Stimulated activated CD4-positive, alpha-beta T cell treated with anti-CD3 and anti-CD28 coated beads, Interleukin-4, amount 100 ng/mL, for 48 hours (primary cell): ENCODE measurements around the gene UNC13D.
"Not testable (repeated sequence)": the region's sequence is repeated elsewhere in the genome, so short reads cannot be mapped to it uniquely, and the experiment has no call there.

Experiments
- DNase-seq, 2 donors: peaks; one replicate each; pipeline ENCODE4 v3.0.0-alpha.2; 2020; ENCODE audit warnings: low read depth in 2 of 2

The UNC13D gene

GRCh38 chr17:75843577-75844529 lies at the start of gene UNC13D:
TSS of gene UNC13D (minus strand) at chr17:75844404. CDS start at chr17:75844337, 67 bp downstream.
- no peak for DNase-seq

DNA sequence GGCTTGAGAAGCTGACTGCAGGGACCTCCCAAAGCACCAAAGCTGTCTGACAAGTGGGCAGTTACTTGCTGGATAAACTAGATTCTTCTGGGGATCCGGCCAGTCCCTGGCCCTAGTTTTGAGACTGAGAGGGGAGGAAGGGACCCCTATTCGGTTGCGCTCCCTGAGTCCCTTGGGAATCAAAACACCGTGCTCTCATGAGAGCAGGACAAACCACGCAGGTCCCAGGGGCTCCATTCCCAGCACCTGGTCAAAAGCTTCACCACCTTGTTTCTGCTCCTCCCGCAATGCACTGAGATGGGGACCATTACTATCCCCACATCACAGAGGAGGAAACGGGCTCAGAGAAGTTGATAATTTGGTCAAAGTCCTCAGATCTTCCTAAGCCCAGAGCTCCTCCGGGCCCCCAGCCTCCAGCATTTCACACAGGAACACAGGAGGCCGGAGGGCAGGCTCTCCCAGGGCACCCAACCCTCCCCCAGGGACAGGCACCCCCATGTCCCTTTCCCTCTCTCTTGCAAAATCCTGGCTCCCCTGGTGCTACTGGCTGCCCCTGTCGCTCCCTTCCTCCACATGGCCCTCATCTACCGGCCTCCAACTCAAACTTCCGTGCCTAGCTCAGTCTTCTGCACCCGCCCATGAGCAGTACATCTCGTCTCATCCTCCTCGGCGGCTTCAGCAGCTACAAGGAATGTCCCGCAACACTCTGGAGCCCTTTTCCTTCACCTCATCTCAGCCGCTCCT lies 49.3 kb upstream of the UNC13D start:
- no peak for DNase-seq

DNA sequence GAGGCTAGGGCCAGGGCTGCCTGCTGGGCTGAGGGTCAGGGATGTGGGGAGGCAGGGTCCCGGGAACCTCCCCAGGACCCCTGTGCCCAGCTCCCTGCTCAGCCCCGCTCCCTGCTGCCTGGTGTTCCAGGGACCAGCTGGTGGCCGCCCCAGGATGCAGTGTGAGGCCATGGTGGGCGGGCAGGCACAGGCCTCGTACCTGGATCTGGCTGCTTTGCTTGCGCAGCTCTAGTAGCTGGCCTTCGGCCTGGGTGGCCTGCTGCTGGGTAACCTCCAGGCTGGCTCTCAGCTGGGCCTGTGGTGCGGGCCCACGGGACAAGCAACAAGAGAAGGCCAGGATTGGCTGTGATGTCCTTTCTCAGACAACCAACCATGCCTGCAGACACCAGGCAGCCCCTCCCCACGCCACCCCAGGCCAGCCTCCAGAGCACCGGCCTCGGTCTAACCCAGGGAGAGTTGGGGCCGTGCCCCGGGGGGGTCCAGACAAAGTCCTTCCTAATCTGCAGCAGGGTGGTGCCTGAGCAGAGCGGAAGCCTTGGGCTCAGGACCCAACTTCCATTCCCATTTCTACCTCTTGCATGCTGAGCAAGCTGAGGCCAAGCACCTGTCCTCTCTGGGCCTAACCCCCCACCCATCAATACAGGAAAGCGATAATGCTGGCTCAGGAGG lies 48.5 kb upstream of the UNC13D start:
- no peak for DNase-seq

DNA sequence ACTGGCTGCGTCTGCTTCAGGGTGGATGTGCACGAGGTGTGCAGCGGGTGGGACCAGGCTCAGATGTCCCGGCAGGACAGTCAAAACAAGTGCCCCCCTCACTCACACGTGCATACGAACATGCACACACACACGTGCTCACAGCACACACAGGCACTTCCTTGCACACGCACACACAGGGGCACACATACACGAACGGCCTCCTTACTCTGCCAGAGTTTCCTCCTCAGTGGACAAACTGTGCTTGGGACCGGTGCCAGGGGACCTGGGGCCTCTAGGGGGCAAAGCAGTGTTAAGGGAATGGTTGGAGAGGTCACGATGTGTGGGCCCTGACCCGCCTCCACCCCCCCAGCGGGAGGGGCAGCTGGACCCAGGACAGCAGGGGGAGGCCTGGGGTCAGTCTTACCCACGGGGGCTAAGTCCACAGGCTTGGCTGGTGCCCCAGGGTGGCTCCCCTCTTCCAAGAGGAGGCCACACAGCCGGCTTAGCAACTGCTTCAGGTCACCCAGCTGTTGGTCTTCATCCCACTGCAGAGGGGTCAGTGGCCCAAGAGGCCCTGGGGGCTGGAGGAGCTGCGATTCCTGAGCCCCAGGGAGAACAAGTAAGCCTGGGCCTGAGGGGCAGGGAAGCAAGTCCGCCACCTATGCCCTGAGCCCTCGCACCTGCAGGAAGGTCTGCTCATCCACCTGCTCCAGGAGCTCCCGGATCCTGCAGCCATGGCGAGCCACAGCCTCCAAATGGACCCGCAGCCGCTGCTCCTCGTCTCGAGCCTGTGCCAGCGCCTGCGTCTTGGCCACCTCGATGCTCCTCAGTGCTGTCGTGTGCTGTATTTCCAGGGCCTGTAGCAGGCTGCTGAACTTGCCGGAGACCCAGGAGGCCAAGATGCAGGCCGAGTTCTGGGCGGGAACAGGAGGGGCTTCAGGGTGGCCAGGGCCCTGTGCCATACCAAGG lies 47.7 kb upstream of the UNC13D start:
- no peak for DNase-seq

- DNase-seq, result no peak
Observed at GRCh38 chr17:75891022-75891604, 46.9 kb upstream of the UNC13D start.

DNA sequence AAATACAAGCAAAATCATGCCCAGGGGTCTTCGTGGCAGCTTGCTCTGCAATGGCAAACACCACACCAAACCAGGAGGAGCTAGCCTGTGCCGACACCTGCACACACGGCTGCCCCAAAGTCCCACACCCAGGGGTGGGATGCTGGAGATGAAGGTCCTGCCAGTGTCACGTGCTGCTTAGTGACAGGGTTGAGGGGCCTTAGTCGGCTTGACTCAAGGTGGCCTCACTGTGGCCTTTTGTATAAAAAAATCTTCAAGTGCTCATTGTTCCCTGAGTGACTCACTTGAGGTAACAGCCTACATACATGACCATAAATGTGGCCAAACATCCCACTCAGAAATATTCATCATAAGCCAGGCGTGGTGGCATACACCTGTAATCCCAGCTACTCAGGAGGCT lies 45.2 kb upstream of the UNC13D start:
- no peak for DNase-seq

DNA sequence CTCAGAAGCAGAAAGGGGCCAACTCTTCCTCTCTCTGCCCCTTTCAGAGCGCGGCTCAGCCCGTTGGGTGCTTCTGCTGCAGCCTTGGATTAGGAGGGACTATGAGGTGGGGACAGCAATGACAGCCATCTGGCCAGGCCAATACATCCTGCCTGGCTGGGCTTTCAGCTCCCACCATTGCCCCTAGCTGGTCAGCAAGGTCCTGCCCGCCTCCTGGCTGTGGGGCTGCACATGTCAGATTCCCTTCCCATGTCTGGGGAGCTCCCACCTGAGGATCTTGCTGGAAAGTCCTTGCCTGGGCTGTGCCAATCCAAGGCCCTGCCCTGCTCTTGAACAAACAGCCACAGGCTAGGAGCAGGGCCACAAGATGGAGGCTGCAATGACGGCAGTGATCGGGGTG lies 44.3 kb upstream of the UNC13D start:
- DNase-seq, result no peak

GRCh38 chr17:75885860-75886259 lies 41.7 kb upstream of the UNC13D start:
- not testable (repeated sequence) for DNase-seq

- DNase-seq, result no peak
Observed at GRCh38 chr17:75885431-75885830, 41.2 kb upstream of the UNC13D start.

GRCh38 chr17:75881678-75882454 lies 37.7 kb upstream of the UNC13D start:
- no peak for DNase-seq

DNA sequence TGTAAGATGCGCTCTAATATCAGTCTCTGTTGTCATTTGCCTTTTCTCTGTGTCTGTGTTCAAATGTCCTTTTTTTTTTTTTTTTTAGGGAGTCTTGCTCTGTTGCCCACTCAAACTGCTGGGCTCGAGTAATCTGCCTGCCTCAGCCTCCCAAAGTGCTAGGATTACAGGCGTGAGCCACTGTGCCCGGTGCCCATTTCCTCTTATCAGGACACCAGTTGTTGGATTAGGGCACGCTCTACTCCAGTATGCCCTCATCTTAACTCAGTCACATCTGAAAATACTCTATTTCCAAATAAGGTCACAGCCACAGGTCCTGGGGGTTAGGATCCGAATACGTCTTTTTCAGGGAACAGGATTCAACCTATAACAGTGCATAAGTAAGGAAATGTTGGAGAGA lies 36.1 kb upstream of the UNC13D start:
- no peak for DNase-seq

DNA sequence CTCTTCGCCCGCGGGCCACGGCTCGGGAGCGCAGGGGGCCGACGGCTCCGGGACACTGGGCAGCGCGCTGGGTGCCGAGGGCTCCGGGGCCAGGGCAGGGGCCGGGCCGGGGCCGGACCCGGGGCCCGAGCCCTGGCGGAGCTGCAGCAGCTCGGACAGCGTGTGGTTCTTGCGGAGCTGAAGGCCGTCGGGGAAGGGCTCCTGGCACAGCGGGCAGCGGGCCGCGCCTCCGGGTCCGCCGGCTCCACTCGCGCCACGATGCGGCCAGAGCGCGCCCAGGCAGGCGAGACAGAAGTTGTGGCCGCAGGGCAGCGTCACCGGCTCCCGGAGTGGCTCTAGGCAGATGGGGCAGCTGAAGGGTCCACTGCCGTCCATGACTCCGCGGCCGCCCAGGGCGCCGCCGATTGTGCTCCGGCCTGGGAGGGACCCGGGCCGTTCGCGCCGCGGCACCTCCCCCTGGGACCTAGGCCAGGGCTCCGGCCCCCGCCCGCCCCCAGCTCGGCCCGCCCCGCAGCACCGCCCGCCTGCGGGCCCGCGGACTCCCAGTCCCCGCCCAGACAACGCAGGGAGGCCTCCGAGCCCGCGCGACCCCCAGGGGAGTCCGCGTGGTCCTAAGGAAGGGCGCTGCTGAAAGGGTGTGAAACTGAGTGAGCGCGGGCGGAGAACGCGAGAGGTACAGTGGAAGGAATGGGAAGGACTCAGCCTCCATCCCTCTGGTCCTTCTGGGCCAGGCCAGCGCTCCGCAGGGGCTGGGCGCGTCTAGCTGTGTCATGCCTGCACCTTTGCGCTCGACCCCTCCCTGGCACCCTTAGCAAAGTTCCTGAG lies 34.2 kb upstream of the UNC13D start, which contains the start of gene TRIM47:
TRIM47 (minus strand) TSS at position 408 of the 825 bp plus-strand sequence; CDS start at position 375, 33 bp downstream.
- no peak for DNase-seq

DNA sequence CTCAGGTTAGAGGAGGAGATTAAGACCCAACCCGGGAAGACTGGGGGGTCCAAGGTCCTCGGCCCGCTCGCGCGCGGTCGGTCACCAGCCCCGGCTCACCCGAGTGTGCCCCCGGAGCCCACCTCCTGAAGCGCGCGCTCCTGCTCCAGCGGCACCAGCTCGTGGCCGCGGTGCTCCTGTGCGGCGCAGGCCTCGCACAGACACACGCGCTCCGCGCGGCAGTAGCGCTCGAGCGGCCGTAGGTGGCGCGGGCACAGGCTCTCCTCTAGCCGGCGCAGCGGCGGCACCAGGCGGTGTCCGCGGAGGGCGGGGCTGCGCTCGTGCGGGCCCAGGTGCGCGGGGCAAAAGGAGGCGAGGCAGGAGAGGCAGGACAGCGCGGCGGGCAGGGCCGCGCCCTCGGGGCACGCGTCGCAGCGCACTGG lies 33.6 kb upstream of the UNC13D start:
- peak; percentile 58 to 68 for DNase-seq

- DNase-seq, result no peak
Observed at GRCh38 chr17:75876938-75877751, 32.9 kb upstream of the UNC13D start.

- DNase-seq, result peak; percentile 54 to 59
Observed at GRCh38 chr17:75876190-75876937, 32.2 kb upstream of the UNC13D start.

- no peak for DNase-seq
Observed at GRCh38 chr17:75875940-75876189, 31.7 kb upstream of the UNC13D start.

DNA sequence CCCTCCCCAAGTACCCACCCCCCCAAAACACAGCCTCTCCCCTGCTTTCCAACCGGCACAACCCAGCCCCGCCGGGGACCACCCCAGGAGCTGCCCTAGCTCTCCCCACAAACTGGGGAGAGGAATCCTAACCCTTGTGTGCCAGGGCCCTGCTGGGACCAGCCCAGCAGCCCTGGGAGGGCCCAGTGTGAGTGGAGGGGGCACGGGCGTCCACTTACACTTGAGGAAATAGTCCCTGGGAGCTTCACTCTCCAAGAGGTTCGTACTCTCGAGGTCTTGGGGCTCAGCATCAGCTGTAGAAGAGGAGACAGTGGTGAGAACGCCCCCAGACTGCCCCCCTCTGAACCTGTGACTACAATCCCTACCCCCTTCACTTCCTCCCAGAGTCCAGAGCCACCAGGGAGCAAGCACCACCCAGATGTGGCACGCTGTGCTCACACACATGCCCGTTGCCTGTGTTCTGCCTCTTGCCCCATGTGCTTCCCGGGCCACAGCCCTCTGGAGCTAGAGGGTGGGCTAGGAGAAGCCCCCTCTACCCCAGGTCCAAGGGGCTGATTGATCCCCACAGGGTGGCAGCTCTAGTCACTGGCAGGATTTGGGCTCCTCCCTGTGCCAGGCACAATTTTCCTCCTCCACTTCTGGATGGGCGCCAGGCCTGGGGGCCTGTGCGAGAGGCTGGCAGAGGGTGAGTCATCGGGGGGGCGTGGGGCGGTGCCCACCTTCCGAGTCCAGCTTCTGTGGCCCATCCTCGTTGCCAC lies 31.2 kb upstream of the UNC13D start:
- no peak for DNase-seq
